Activated CD4-positive, CD25-positive, alpha-beta regulatory T cell treated with anti-CD3 and anti-CD28 coated beads, Interleukin-2, amount 50 U/mL, for 16 hours (primary cell): ENCODE data around the gene KBTBD2.
"Not testable (repeated sequence)": the region's sequence is repeated elsewhere in the genome, so short reads cannot be mapped to it uniquely, and the experiment has no call there.

ENCODE experiments used
- DNase-seq: peaks from one replicate; pipeline ENCODE4 v3.0.0-alpha.2; 2020; ENCODE audit warnings: low read depth, low spot score

Gene KBTBD2

GRCh38 chr7:32893722-32894121 lies 2.2 kb upstream of the KBTBD2 start:
- DNase-seq = no peak

- no peak for DNase-seq
Measured at GRCh38 chr7:32893207-32893524, 1.6 kb upstream of the KBTBD2 start.

- DNase-seq = peak; percentile 12
Measured at GRCh38 chr7:32892521-32893206, 1.1 kb upstream of the KBTBD2 start.

GRCh38 chr7:32891800-32892520 lies 400 bp upstream of the KBTBD2 start:
- DNase-seq = peak; percentile 95

GRCh38 chr7:32890793-32891042 lies 842 bp downstream of the KBTBD2 start:
- DNase-seq = no peak

- DNase-seq = peak; percentile 41
Measured at GRCh38 chr7:32890010-32890792, 1.4 kb downstream of the KBTBD2 start.

GRCh38 chr7:32888505-32888904 lies 3.1 kb downstream of the KBTBD2 start:
- DNase-seq = no peak

GRCh38 chr7:32887395-32887794 lies 4.2 kb downstream of the KBTBD2 start:
- DNase-seq = no peak

GRCh38 chr7:32881074-32881982 lies 10.2 kb downstream of the KBTBD2 start:
- no peak for DNase-seq

GRCh38 chr7:32879460-32879859 lies 12.1 kb downstream of the KBTBD2 start:
- no peak for DNase-seq

GRCh38 chr7:32878023-32878422 lies 13.5 kb downstream of the KBTBD2 start:
- DNase-seq = not testable (repeated sequence)

- DNase-seq = no peak
Measured at GRCh38 chr7:32872421-32872820, 19.1 kb downstream of the KBTBD2 start.

- no peak for DNase-seq
Measured at GRCh38 chr7:32871624-32872371, 19.8 kb downstream of the KBTBD2 start.

GRCh38 chr7:32870298-32870697 lies 21.3 kb downstream of the KBTBD2 start:
- DNase-seq = no peak

GRCh38 chr7:32869716-32870115 lies 21.8 kb downstream of the KBTBD2 start:
- DNase-seq = no peak

GRCh38 chr7:32868116-32868515 lies 23.4 kb downstream of the KBTBD2 start:
- DNase-seq = no peak

- DNase-seq = no peak
Measured at GRCh38 chr7:32865448-32866030, 26.0 kb downstream of the KBTBD2 start.

GRCh38 chr7:32863872-32864271 lies 27.7 kb downstream of the KBTBD2 start:
- DNase-seq = not testable (repeated sequence)

- DNase-seq = no peak
Measured at GRCh38 chr7:32860090-32860489, 31.5 kb downstream of the KBTBD2 start.

- DNase-seq = no peak
Measured at GRCh38 chr7:32858648-32859047, 32.9 kb downstream of the KBTBD2 start.

GRCh38 chr7:32857063-32857462 lies 34.5 kb downstream of the KBTBD2 start:
- not testable (repeated sequence) for DNase-seq
